ENCODE data around the gene PHIP.

- TF ChIP-seq, protein P1, sequence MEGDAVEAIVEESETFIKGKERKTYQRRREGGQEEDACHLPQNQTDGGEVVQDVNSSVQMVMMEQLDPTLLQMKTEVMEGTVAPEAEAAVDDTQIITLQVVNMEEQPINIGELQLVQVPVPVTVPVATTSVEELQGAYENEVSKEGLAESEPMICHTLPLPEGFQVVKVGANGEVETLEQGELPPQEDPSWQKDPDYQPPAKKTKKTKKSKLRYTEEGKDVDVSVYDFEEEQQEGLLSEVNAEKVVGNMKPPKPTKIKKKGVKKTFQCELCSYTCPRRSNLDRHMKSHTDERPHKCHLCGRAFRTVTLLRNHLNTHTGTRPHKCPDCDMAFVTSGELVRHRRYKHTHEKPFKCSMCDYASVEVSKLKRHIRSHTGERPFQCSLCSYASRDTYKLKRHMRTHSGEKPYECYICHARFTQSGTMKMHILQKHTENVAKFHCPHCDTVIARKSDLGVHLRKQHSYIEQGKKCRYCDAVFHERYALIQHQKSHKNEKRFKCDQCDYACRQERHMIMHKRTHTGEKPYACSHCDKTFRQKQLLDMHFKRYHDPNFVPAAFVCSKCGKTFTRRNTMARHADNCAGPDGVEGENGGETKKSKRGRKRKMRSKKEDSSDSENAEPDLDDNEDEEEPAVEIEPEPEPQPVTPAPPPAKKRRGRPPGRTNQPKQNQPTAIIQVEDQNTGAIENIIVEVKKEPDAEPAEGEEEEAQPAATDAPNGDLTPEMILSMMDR (IDR thresholded peaks at IDR 0.05): no peak
- TF ChIP-seq EP300 (IDR thresholded peaks at IDR 0.05; ENCODE audit: low read depth): no peak
These were observed 1.0 kb downstream of the PHIP start for GRCh38 chr6:79076782-79077641.
